Fibroblast of lung (primary cell): ENCODE results near the gene RPS15.

Source experiments
- CTCF ChIP-seq, 2 donors: IDR thresholded peaks in 1 of 2; conservative IDR thresholded peaks in 1 of 2; 1 replicate in 1 of 2; 2 replicates in 1 of 2; pipeline ENCODE4 v1.5.1; 2011 to 2012; ENCODE audit warnings: low read length in 2 of 2, control low read depth in 1 of 2, inconsistent platforms in 1 of 2, low read depth in 1 of 2, mild to moderate bottlenecking in 1 of 2
- EZH2 ChIP-seq: IDR thresholded peaks from 2 replicates; pipeline ENCODE4 v1.5.1; 2012; ENCODE audit warnings: low read length, control low read depth, mild to moderate bottlenecking; ENCODE audit errors: missing control alignments

- TF ChIP-seq CTCF (conservative IDR thresholded peaks at IDR 0.05 in 1 of 2, IDR thresholded peaks at IDR 0.05 in 1 of 2; ENCODE audit: low read depth in 1 of 2, low read length in 2 of 2) (no peak), EZH2 (no peak)
These were observed 13.8 kb upstream of the RPS15 start for GRCh38 chr19:1424192-1424955.
